Kidney (tissue), 14 donors: ENCODE data around the gene MIB1. TPM values are rescaled to one million over a fixed set of nuclear protein-coding genes. Genes with fewer than 3 reads are reported as not detected.
A peak's percentile ranks its signal among the peaks of the same experiment; 100 is the strongest.

Experiments
- DNase-seq, 5 donors: peaks; one replicate each; pipeline ENCODE4 v3.0.0-alpha.2; 2013 to 2020
- FAIRE-seq: peaks from 2 replicates; lab custom pipeline; 2012; peaks lifted over from hg19 to GRCh38; lab: Jason Lieb, UNC
- H3K27ac ChIP-seq, 2 donors: one replicate each; pipeline ENCODE4 v1.7.0; 2013; ENCODE audit warnings: low read depth in 2 of 2, low read length in 2 of 2, inconsistent platforms in 1 of 2
- H3K27me3 ChIP-seq: one replicate; pipeline ENCODE4 v1.7.1; 2013; ENCODE audit warnings: low read length, inconsistent platforms; ENCODE audit not compliant: control insufficient read depth, insufficient read depth
- H3K36me3 ChIP-seq, 3 donors: one replicate each; pipeline versions ENCODE4 v1.7.0 to v1.7.1; 2013; ENCODE audit warnings: low read length in 3 of 3, control low read depth in 1 of 3, inconsistent platforms in 1 of 3; ENCODE audit not compliant: insufficient read depth in 3 of 3, control insufficient read depth in 2 of 3
- H3K4me1 ChIP-seq, 3 donors: one replicate each; pipeline versions ENCODE4 v1.7.0 to v1.7.1; 2013; ENCODE audit warnings: low read length in 3 of 3, inconsistent platforms in 1 of 3, low read depth in 1 of 3; ENCODE audit not compliant: control insufficient read depth in 2 of 3, insufficient read depth in 2 of 3
- H3K4me3 ChIP-seq, 3 donors: one replicate each; pipeline versions ENCODE4 v1.7.0 to v1.8.1; 2013; ENCODE audit warnings: low read length in 3 of 3, control low read depth in 1 of 3, inconsistent platforms in 1 of 3
- H3K9ac ChIP-seq, 3 donors: one replicate each; pipeline versions ENCODE4 v1.7.0 to v1.7.1; 2013; ENCODE audit warnings: low read length in 3 of 3, control low read depth in 1 of 3, inconsistent platforms in 1 of 3
- H3K9me3 ChIP-seq, 3 donors: one replicate each; pipeline versions ENCODE4 v1.7.0 to v1.7.1; 2013; ENCODE audit warnings: low read length in 3 of 3, control low read depth in 1 of 3, inconsistent platforms in 1 of 3; ENCODE audit not compliant: control insufficient read depth in 2 of 3, insufficient read depth in 1 of 3
- intact Hi-C: fragments of 100-400 bp; cut with DNase I; formaldehyde crosslinking; loops from one replicate; pipeline ENCODE4 v1.11.1; 2022
- polyA plus RNA-seq: library from polyadenylated mRNA; stranded (reverse); fragments of 350-450 nt; fragmentation: Illumina TruSeq; extraction: RNeasy Lipid Tissue Mini Kit (QIAGEN cat#74804); gene quantifications from one replicate; pipeline ENCODE4 v1.2.3, GENCODE V29; 2014; ENCODE audit warnings: low read depth, low replicate concordance; ENCODE audit not compliant: insufficient read depth
- total RNA-seq: library from RNA; stranded (reverse); fragmentation: NEBNext Ultra II Directional; extraction: Animal tissue kit (Norgen Biotek cat#: 25700); gene quantifications from one replicate; pipeline ENCODE4 v1.2.1, GENCODE V29; 2021
- TF ChIP-seq, protein P1 (sequence below): IDR thresholded peaks from 3 replicates; pipeline ENCODE4 v1.5.1; 2012; ENCODE audit warnings: mild to moderate bottlenecking, moderate library complexity, borderline replicate concordance; ENCODE audit not compliant: insufficient read depth; ENCODE audit errors: extremely low read depth
- donor health status: control.
- donor health status: control.
- donor health status: control.
- donor health status: control.
- donor health status: control.
- donor health status: DM: yes; HTN: yes; CAD: no.
- donor health status: Normal renal cell carcinoma (clear cell type).

Gene MIB1
- total and polyA plus RNA-seq, 2 donors from 2014 or later, result 4.5 to 38.6 TPM

DNA sequence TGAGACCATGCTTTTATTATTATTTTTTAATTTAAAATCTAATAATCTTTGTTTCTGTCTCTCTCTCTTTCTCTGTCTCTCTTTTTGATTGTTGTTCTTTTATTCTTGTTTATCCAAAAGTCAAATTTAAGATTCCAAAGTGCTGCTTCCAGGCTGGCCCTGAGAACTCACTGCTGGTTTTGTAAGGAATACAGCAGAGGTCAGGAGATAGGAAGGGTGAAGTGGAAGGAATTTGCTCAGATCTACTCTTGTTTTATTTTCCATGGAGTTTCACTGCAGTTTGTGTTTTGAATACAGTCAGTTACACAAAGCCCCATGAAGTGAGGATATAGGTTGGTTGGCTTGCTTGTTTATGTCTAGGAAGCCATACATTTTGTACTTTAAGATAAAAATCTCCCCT lies 168.1 kb downstream of the MIB1 start:
- Histone ChIP-seq H3K4me3 (no peak overlapping the region), H3K4me1 (no peaks in the 10 kb centered on the region), H3K36me3 (no peaks in the 10 kb centered on the region), H3K27me3 (no peaks in the 10 kb centered on the region), H3K9me3 (no peaks in the 10 kb centered on the region), H3K27ac (peak overlapping the region in 1 of 2 donors; percentile 28), H3K9ac (no peak overlapping the region)
- intact Hi-C loops, result no loop called here
- DNase-seq (peak in 1 of 5 donors; percentile 43), FAIRE-seq (no peak)
- TF ChIP-seq, protein P1, sequence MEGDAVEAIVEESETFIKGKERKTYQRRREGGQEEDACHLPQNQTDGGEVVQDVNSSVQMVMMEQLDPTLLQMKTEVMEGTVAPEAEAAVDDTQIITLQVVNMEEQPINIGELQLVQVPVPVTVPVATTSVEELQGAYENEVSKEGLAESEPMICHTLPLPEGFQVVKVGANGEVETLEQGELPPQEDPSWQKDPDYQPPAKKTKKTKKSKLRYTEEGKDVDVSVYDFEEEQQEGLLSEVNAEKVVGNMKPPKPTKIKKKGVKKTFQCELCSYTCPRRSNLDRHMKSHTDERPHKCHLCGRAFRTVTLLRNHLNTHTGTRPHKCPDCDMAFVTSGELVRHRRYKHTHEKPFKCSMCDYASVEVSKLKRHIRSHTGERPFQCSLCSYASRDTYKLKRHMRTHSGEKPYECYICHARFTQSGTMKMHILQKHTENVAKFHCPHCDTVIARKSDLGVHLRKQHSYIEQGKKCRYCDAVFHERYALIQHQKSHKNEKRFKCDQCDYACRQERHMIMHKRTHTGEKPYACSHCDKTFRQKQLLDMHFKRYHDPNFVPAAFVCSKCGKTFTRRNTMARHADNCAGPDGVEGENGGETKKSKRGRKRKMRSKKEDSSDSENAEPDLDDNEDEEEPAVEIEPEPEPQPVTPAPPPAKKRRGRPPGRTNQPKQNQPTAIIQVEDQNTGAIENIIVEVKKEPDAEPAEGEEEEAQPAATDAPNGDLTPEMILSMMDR, result no peak

DNA sequence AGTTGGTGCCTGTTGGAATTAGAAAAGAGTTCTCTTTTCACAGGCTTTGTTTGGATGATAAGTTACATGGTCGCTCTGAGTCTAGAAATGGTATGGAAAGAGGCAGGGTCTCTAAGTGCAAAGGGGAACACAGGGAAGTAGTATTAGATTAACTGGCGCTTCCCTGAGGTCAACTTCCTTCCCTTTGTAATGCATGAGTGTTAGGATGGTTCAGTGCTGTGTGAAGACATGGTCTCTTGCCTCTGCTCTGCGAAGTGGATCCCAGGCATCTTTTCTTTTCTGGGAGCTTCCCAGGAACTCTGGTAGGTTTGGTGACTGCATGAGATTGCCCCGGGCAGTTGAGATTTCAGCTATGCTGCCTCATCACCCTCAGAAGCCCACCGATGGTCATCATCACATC lies 170.3 kb downstream of the MIB1 start:
- no peak for DNase-seq
- TF ChIP-seq, protein P1, result no peak
- no peak overlapping the region for H3K9ac ChIP-seq
- FAIRE-seq, result no peak
- intact Hi-C loops, result no loop called here
- H3K36me3 ChIP-seq, result no peaks in the 10 kb centered on the region
- H3K4me1 ChIP-seq, result no peaks in the 10 kb centered on the region
- no peak overlapping the region for H3K27ac ChIP-seq
- H3K27me3 ChIP-seq, result no peaks in the 10 kb centered on the region
- no peaks in the 10 kb centered on the region for H3K9me3 ChIP-seq
- H3K4me3 ChIP-seq, result no peak overlapping the region

DNA sequence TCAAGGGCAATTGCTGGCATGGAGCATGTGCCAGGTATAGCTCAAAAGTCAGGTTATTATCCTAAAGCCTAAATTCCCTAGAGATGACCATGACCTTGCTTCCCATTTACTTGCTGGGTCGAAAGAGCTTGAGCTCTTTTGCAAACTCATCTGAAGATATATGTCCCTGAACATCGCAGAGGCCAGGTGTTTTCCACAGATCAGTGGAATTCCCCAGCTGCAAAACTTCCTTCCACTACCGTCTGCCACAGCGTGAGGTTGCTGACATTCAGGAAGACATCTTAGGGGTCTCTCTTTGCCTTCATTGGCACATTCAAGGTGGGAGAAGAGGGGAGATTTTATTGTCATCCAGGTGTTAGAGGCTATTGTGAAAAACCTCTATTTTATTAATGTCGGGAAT lies 171.0 kb downstream of the MIB1 start:
- FAIRE-seq (no peak), DNase-seq (no peak)
- no peaks in the 10 kb centered on the region for H3K36me3 ChIP-seq
- no peaks in the 10 kb centered on the region for H3K27me3 ChIP-seq
- H3K9ac ChIP-seq, result no peak overlapping the region
- no peaks in the 10 kb centered on the region for H3K9me3 ChIP-seq
- TF ChIP-seq, protein P1, result no peak
- no peaks in the 10 kb centered on the region for H3K4me1 ChIP-seq
- no peak overlapping the region for H3K27ac ChIP-seq
- no peak overlapping the region for H3K4me3 ChIP-seq
- intact Hi-C loops, result no loop called here
